GM19035 (cell line): Measurements from ENCODE around the gene SMAD6.

Source experiments
- ATAC-seq: cut with Tn5 transposase; IDR thresholded peaks from one replicate; pipeline ENCODE4 v1.9.1; 2021; ENCODE audit not compliant: unreplicated experiment

SMAD6 gene

DNA sequence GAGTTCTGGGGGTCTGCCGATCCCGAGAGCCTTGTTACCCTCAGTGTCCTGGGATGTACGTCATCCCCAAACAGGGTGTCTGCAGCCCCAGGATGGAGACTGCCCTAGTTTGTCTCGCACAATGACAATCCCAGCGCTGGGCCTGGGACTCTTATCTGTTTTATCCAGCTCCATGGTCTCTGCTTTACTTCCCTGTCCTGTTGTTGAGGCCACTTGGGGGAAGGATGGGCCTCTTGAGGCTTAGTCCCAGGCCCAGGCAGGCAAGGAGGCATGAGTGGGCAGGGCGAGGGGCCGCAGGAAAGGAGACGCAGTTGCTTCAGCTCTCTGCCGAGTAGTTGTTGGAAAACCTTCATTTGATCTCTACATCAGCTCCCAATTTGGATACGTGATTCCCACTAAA is 17.4 kb downstream of the SMAD6 start:
- no peak for ATAC-seq

DNA sequence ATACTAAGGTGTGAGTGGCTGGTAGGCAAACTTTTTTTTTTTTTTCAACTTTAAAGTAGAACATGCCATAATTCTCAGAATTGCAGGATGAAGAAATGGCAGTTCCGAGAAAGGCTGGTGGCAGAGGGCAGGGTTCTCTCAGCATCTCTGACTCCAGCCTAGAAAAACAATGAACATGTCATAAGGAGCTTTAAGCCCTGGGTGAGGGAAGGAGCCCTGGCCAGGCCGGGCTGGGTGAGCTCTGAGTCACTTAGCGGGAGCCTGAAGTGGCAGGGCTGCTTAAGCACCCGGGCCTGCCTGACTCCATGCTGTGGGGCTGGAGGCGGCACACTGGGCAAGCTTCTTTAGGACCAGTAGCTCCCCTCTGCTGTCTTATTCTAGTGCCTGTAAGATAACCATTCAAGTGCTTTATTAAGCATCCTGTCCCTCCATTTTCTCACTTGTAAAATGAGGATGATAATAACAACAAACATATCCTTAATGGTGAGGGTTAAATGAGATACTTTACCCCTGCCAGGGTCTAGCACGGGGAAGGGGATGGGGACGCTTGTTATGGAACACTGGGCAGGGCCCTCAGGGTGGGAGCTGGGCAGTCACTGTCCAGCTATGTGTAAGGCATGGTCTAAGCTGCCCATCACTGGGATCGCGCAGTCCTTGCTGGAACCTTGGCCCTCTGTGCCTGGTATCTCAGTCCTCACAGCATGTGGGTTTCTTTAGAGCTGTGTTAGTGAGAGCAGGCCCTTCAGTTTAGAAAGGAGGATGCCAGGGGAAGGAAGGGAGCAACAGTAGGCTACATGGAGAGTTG is 18.4 kb downstream of the SMAD6 start:
- no peak for ATAC-seq

DNA sequence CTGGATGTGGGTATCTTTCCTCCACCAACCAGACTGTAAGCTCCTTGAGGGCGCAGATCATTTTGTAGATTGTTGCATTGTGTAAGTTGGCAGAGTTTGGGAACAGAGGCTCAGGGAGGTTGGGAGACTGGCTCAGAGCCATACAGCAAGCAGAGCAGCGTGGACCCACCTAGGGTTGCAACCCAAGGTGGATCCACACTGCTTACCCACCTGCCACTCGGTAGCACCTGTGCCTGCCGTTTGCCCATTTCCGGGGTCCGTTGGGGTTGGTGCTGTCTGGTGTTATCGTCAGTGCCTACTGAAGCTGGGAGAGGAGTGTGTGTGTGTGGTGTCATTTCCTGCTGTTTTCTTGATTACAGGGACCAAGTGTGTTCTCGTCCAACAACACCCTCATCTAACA is 19.0 kb downstream of the SMAD6 start:
- ATAC-seq, result no peak

DNA sequence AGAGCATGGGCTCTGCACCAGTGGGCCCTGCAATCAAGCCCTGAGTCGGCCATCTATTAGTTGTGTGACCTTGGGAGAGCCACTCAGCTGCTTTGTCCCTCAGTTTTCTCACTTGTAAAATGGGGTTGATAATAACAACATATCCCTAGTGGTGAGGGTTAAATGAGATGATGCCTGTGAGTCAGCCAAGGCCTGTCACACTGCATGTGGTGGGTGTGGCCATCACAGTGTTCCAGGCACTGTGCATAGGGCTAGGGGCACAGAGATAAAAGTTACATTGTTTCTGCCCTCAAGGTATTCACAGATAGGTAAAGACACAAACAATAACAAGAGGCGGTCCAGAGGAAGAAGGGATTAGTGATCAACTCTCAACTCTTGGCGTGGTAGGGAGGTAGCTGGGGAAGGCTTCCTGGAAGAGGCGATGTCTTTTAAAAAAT is 19.5 kb downstream of the SMAD6 start:
- no peak for ATAC-seq

DNA sequence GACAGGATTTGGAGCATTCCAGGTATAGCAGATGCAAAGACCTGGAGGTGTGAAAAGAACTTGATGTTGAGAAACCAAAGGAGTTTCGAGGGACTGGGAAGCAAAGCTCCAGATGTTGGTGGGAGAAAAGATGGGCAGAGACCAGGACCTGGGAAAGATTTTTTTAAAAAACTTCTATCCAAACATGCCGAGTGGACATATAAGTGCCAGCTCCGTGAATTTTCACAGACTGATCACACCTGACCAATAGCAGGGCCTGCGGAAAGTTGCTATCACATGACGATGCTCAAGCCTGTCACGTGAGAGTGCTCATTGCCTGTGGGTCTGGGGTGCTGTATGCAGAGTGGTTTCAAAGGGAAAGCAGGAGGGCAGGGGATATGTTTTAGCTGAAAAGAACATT is 19.9 kb downstream of the SMAD6 start:
- ATAC-seq, result no peak

DNA sequence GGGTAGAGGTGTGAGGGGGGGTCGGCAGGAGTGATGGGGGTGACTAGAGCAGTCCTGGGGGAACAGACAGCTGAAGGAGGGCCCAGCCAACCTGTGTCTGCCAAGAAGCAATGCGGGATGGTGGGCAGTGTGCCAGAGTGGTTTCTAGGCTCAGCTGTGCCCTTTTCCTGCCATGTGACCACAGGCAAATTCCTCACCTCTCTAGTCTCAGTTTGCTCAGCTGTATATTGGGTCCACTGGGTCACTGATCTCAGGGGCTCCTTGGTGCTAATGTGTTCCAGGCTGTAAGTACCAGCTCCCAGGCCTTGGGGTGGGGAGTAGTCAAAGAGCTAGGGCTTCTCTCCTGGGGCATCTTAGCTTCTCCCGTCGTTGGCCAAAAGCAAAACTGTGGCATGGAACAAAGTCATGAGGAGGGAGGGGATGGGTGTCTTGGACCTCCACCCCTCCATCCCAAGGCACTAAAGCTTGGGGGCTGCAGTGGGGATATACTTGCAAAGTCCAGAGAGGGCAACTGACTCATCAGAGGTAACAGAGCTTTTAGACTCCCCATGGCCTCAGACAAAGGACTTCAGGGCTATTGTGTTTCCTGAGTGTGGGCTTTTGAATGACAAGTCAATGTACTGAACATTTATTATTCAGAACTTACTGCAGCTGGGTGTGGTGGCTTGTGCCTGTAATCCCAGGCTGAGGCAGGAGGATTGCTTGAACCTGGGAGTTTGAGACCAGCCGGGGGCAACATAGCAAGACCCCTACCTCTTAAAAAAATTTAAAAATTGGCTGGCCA is 20.9 kb downstream of the SMAD6 start:
- ATAC-seq, result no peak

DNA sequence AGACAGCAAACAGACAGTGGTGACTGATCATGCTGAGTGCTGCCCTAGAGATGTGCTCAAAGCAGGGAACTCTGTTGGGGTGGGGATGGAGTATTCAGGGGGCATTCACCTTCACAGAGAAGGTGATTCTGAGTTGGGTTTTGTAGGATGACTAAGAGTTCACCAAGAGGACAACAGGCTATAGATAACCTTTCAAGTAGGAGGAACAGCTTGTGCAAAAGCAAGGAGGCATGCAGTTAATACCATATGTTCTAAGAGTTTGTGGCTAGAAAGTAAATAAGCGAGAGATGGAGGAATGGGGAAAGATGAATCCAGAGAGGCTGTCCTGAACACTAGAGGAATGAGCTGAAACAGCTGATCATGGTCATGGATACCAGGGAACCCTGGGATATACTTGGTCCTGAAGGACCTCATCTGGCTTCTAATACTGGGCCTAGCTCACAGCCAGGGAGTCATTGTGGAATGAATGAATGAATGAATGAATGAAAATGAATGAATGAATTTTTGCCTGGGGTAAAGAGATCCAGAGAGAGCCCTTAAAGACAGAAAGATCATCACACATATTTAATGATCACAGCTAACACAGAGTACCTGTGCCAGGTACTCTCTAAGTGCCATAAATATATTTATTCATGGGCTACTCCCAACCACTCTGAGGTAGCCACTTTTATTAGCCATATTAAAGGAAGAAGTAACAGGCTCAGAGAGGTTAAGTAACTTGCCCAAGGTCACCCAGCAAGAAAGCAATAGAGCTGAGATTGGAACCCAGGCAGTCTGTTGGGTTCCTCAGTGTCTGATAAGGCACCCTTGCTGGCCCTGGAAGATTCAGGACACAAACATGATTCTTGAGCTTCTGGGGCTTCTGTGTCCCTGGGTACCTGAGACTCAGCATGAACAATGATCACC is 22.0 kb downstream of the SMAD6 start:
- no peak for ATAC-seq

DNA sequence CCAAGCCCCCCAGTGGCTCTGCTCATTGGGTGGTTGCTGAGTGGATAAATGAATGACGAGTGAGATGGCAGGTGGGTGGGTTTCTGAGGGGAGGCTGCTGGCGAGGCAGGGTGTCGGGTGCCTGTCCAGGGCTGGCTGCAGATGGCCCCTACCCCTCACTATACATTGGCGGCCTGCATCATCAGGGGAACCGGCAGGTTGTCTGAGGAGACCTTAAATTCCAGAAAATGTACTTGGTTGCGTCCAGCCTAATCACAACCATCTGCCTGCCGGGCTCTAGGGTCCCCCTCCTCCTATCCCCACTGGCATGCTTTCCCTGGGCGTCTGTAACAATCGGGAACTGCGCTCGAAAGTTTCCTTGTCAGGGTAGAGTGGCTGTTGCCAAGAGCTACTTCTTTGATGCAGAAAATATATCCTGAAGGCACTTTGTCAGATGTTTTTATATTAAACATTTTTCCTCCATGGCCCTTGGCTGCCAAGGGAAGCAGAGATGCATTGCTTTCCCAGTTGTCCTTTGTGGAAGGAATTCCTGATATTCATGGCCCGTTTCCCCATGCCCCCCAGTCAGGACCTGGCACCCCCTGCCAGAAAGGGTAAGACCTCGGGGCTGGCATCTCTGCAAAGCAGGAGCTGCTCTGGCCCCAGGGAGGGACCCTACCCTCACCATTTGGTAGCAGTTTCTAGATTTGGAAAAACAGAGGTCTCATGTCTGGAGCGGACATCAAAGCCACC is 22.9 kb downstream of the SMAD6 start:
- no peak for ATAC-seq

DNA sequence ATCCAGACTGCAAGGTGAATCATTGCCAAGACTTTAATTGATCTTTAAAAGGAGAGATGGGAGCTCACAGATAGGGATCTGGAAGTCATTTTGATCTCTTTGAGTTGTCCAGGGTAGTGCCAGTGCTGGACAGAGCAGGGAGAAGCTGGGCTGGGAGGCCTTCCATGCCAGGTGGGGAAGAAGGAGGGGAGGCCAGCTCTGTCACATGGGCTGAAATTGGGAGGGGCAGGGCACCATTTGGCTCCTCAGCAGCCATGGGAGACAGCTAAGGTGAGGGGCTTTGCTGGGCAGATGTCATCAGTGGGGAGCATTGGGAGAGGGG is 23.4 kb downstream of the SMAD6 start:
- no peak for ATAC-seq

DNA sequence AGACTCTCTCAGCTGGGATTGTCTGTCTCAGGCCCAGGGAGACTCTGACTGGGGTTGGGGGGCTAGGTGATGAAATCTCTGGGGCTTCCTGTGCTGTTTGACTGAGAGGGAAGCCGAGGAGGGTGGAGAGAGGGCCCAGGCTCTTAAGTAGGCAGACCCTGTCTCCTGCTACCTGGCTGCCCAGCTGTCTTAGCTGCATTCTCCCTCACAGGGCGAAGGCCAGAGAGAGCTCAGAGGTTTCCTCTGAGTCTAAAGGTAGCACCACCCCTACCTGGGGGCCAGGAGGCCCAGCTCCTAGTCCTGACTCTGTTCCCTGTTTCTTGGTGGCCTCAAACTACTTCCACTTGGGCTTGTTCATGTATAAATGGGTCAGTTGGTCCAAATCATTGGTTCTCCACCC is 24.4 kb downstream of the SMAD6 start:
- ATAC-seq, result no peak

DNA sequence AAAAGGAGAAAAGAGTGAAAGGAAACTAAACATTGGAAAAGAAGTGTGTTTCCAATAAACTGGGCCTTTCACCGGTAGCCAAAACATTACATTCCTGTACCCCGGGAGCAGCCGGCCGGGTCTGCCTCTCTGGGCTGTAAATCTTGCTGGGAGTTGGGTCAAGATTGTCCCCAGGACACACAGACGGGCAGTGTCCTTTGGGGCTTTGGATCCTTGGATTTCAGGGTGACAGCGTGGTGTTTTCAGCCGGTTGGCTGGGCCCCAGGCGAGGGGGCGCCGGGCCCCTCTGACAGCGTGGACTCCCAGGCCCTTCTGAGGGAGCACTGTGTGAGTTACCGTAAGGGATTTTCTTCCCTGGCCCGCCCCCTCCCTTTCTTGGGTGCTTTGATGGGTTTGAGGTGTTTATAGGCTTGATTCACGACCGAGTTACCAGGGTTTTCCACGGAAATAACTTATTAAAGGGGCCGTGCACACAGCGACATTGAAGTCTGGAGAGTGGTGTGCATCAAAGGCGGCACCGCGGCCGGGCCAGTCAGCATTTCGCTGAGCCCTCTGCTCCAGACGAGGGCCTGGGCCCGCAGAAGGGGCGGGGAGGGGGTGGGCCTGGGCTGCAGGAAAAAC is 27.4 kb downstream of the SMAD6 start:
- ATAC-seq, result no peak

DNA sequence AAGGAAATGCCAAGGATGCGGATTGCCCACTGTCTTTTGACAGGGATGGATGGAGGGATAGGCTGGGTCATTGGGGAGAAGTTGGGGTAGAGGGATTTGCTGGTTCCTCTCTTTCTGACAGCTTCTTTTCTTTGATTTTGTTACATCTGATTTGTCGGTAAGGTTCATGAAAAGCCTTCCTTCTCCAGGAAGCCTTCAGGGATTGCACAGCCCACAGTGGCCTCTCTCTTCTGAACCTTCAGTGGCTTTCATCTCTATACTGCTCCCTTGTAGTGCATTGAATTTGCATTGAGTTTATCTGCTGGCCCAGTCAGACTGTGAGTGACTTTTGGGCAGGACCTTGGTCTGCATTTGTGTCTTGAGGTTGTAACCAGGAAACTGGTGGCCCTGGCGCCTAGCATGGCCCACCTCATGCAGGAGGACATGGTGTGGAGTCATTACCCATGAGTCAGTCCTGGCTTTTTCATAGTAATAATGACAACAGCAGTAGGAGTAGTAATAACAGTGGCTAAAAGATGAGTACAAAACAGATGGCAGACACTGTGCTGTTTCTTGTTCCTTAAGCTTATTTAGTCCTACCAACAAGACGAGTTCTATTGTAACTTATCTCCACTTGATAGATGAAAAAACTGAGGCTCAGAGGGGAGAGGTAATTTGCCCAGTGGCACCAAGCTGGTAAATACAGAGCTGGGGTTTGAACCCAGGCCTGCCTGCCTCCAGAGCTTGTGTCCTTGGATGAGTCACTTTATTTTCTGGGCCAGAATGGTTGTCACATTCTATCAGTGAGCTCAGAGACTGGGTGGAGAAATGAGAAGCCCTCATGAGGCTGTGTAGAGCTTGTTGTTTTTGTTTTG is 28.4 kb downstream of the SMAD6 start:
- ATAC-seq, result no peak

DNA sequence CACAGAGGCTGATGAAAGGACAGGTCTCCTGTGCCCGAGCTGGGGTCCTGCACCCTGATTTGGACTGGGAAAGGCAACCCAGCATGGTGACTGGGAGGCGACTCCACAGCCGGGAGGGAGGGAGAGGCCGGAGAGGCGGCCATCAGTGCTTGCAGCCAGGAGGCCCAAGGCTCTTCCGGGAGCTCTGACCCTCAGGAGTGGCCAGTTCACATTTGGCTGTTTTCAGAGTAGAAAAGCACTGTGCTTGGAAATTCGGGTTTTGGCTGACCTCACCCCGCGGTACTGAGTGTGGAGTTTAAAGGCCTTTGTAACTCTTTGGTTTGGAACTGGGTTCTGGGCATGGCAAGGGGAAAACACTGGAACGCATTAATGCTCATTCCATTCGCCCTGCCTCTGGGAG is 31.9 kb downstream of the SMAD6 start:
- ATAC-seq, result no peak

DNA sequence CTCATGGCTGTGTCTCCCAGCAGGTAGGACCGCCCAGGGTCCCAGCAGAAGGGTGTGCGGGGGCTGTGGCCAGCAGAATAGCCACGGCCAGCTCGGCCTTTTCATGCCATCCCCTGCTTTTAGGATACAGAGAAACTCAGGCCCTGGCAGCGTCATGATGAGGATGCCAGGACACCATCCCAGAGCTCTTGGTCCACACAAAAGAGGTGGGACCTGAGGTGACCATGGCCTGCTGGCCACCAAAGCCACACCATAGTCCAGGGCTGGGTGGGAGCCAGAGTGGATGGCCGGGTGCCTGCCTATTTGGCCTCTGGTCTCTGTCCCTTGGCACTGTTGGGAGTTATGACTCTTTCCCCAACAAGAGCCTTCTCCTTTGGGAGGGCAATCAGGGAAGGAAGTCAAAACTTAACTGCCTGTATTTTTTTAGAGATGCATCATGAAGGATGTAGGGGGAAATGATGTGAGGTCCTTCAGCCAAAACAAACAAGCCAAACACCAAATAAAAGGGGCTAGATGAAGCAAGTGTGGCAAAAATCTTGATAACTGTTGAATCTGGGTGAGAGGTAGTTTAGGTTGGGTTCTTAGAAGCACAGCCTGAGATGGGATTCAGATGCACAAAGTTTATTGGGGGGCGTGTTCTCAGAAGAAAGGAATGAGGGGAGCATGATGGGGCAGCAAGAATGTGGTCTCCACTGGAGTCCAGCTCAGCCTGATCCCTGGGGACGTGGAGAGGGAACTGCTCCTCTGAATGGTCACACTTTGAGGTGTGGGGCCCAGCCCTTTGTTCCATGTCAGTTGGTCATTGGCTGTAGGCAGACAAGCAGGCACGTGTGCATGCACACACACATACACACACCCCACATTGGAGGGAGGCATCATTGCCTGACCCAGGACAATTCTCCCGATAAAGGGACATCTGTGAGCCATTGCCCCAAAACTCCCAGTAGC is 33.2 kb downstream of the SMAD6 start:
- no peak for ATAC-seq

DNA sequence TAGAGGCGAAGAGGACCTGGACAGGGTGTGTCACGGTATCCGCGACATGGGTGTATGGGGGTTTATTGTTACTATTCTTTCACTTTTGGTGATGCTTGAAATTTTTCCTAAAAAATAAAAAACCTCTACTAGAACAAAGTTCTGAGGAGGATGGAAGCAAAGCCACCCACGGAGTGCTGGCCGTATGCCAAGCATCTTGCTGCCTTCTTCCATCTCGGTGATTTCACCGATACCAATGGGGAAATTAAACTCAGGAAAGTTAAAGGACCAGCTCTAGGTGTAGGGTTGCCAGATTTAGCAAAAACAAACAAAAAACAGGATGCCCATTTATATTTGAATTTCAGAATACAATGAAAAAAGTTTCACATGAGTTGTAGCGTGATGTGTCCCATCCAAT is 33.9 kb downstream of the SMAD6 start:
- ATAC-seq, result no peak

DNA sequence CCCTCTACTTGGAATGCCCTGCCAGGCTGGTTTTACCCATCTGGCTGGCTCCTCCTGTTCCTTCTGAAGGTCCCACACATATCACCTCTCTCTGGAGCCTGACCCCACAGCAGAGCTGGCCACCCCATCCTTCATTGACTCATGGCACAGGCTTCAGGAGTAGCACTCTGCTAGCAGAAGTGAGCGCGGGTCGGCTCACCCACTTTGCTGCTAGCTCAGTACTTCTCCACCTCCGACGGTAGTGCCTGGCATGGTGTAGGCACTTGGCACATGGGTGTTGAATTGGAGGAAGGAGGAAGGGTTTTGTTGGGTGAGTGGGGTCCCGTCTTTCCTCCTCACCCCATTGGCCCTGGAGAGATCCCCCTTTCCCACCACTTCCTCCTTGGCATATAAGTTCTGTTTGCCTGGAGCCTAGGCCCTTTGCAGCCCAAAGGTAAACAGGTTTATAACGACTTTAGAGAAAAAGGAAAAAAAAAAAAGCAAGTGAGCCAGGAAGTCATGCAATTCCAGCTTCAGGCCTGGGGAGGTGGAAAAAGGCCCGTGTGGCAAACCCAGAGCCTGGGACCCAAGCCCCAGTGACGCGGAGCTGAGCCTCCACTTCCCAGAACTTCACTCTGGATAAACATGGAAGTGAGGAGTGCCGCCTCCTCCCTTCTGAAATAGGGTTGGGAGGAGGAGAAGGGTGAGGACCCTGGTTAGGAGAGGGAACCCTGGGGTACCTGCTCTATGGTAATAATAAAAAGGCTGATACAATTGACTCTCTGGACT is 35.4 kb downstream of the SMAD6 start:
- no peak for ATAC-seq

DNA sequence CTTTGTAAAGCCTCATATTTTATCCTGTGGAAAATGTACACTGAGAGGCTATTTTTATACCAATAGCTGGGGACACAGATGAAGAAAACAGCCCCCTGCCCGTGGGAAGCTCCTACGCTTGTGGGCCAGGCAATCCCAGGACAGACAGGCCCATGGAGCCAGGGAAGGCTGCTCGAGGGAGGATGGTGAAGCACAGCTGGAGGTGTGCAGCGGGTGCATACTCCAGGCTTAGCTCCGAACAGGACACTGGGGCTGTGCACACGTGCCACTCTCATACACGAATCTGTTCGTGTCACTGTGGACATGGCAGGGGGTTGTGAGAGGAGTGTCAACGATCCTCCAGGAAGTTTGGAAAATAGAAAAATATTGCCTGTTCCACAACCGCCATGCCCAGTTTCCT is 36.1 kb downstream of the SMAD6 start:
- ATAC-seq, result no peak

DNA sequence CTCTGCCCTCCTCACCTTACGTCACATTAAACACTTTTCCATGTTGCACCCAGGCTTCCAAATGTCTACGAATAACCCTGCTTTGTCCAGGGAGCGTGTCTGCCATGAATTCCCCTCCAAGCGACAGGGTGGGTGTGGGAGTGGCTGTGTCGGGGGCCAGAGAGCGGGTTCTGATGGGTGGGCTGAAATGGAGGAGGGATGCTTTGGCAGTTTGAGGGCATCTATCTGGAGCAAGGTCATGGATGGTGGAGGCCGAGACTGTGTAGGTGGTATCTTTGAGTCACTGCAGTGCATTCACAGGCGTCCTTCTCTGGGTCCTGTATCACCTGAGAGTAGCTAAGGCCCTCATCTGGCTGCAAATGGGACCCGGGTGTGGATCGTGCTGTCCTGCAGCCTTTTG is 36.6 kb downstream of the SMAD6 start:
- ATAC-seq, result no peak
